SK-N-SH treated with all-trans-retinoic acid at 6 μM for 48 hours (cell line): ENCODE measurements around the gene DNAJB5.

ENCODE experiments used
- ATAC-seq: fragments of 200-7000 bp; cut with Tn5 transposase; 3 replicates; pipeline ENCODE4 v1.9.1; 2020; ENCODE audit warnings: mild to moderate bottlenecking, moderate library complexity
- ARNTL ChIP-seq: fragments of 450-650 bp; formaldehyde crosslinking; IDR thresholded peaks from 2 replicates; pipeline ENCODE4 v1.5.0; 2020; ENCODE audit warnings: low read depth, mild to moderate bottlenecking, moderate library complexity, borderline replicate concordance
- ESRRG ChIP-seq: fragments of 250-450 bp; sonication (Bioruptor Pico); IDR thresholded peaks from 2 replicates; pipeline ENCODE4 v1.6.1; 2021; ENCODE audit warnings: mild to moderate bottlenecking
- GLIS3 ChIP-seq: fragments of 250-450 bp; sonication (Bioruptor Pico); IDR thresholded peaks from 2 replicates; pipeline ENCODE4 v1.5.0; 2020; ENCODE audit warnings: mild to moderate bottlenecking, moderate library complexity
- PATZ1 ChIP-seq: fragments of 250-450 bp; sonication (Bioruptor Pico); IDR thresholded peaks from 2 replicates; pipeline ENCODE4 v1.8.0; 2020; ENCODE audit warnings: mild to moderate bottlenecking, moderate library complexity, borderline replicate concordance
- PPARA ChIP-seq: fragments of 250-450 bp; sonication (Bioruptor Pico); IDR thresholded peaks from 2 replicates; pipeline ENCODE4 v1.5.0; 2020; ENCODE audit warnings: mild to moderate bottlenecking, borderline replicate concordance
- SNAI2 ChIP-seq: fragments of 250-450 bp; sonication (Bioruptor Pico); IDR thresholded peaks from 2 replicates; pipeline ENCODE4 v1.5.0; 2020; ENCODE audit warnings: mild to moderate bottlenecking, moderate library complexity
- TCF4 ChIP-seq: fragments of 250-450 bp; sonication (Bioruptor Pico); IDR thresholded peaks from 2 replicates; pipeline ENCODE4 v1.8.0; 2021; ENCODE audit warnings: mild to moderate bottlenecking, moderate library complexity, borderline replicate concordance
- TOX ChIP-seq: fragments of 250-450 bp; sonication (Bioruptor Pico); IDR thresholded peaks from 2 replicates; pipeline ENCODE4 v1.8.0; 2021; ENCODE audit warnings: mild to moderate bottlenecking, moderate library complexity, borderline replicate concordance
- TSHZ2 ChIP-seq: fragments of 250-450 bp; sonication (Bioruptor Pico); IDR thresholded peaks from 2 replicates; pipeline ENCODE4 v1.5.0; 2020; ENCODE audit warnings: mild to moderate bottlenecking, moderate library complexity
- ZFP3 ChIP-seq: fragments of 250-450 bp; sonication (Bioruptor Pico); IDR thresholded peaks from 2 replicates; pipeline ENCODE4 v1.5.0; 2020; ENCODE audit warnings: mild to moderate bottlenecking, moderate library complexity
- ZFP30 ChIP-seq: fragments of 450-650 bp; formaldehyde crosslinking; IDR thresholded peaks from 2 replicates; pipeline ENCODE4 v1.5.0; 2022; ENCODE audit warnings: mild to moderate bottlenecking, moderate library complexity
- ZNF565 ChIP-seq: fragments of 450-650 bp; formaldehyde crosslinking; conservative IDR thresholded peaks from 2 replicates; pipeline ENCODE4 v1.5.0; 2020; ENCODE audit warnings: low read depth, mild to moderate bottlenecking, moderate library complexity
- ZNF8 ChIP-seq: fragments of 450-650 bp; formaldehyde crosslinking; IDR thresholded peaks from 2 replicates; pipeline ENCODE4 v1.5.0; 2020; ENCODE audit warnings: mild to moderate bottlenecking, moderate library complexity
- TF ChIP-seq, protein P1 (sequence below): fragments of 250-450 bp; sonication (Bioruptor Pico); IDR thresholded peaks from 2 replicates; pipeline ENCODE4 v1.5.1; 2020; ENCODE audit warnings: low read depth, mild to moderate bottlenecking, moderate library complexity
- TF ChIP-seq, protein P2 (sequence below): fragments of 250-450 bp; sonication (Bioruptor Pico); IDR thresholded peaks from 2 replicates; pipeline ENCODE4 v1.8.0; 2021; ENCODE audit warnings: low read depth, mild to moderate bottlenecking, moderate library complexity, borderline replicate concordance

DNAJB5 gene

GRCh38 chr9:35029241-35029640 is 39.7 kb downstream of the DNAJB5 start (continued):
- no peak for TF ChIP-seq TSHZ2 (CRISPR knock-in tag)
- TF ChIP-seq TOX (CRISPR knock-in tag) = no peak

DNA sequence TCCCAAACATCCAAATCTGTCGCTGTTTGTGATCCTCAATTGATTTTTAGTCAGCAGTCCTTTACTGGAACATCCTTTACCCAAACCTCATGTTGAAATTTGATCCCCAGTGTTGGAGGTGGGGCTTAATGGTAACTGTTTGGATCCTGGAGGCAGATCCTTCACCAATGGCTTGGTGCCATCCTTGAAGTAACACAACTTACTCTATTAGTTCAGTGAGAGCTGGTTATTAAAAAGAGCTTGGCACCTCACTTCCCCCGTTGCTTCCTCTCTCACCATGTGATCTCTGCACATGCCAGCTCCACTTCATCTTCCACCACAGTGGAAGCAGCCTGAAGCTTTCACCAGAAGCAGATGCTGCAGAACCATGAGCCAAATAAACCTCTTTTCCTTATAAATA is 40.3 kb downstream of the DNAJB5 start:
- ATAC-seq = no peak
- TF ChIP-seq TSHZ2 (CRISPR knock-in tag) (no peak), PATZ1 (CRISPR knock-in tag) (no peak), ESRRG (CRISPR knock-in tag) (no peak), TOX (CRISPR knock-in tag) (no peak), GLIS3 (CRISPR knock-in tag) (no peak), ARNTL (no peak), ZNF8 (CRISPR knock-in tag) (no peak), ZNF565 (no peak), ZFP30 (CRISPR knock-in tag) (no peak), SNAI2 (CRISPR knock-in tag) (no peak), TCF4 (no peak), ZFP3 (CRISPR knock-in tag) (no peak), PPARA (CRISPR knock-in tag) (no peak)
- TF ChIP-seq, protein P1, sequence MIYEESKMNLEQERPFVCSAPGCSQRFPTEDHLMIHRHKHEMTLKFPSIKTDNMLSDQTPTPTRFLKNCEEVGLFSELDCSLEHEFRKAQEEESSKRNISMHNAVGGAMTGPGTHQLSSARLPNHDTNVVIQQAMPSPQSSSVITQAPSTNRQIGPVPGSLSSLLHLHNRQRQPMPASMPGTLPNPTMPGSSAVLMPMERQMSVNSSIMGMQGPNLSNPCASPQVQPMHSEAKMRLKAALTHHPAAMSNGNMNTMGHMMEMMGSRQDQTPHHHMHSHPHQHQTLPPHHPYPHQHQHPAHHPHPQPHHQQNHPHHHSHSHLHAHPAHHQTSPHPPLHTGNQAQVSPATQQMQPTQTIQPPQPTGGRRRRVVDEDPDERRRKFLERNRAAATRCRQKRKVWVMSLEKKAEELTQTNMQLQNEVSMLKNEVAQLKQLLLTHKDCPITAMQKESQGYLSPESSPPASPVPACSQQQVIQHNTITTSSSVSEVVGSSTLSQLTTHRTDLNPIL (CRISPR knock-in tag) = no peak

- ATAC-seq = no peak
- TF ChIP-seq, protein P2, sequence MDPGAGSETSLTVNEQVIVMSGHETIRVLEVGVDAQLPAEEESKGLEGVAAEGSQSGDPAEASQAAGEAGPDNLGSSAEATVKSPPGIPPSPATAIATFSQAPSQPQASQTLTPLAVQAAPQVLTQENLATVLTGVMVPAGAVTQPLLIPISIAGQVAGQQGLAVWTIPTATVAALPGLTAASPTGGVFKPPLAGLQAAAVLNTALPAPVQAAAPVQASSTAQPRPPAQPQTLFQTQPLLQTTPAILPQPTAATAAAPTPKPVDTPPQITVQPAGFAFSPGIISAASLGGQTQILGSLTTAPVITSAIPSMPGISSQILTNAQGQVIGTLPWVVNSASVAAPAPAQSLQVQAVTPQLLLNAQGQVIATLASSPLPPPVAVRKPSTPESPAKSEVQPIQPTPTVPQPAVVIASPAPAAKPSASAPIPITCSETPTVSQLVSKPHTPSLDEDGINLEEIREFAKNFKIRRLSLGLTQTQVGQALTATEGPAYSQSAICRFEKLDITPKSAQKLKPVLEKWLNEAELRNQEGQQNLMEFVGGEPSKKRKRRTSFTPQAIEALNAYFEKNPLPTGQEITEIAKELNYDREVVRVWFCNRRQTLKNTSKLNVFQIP = no peak
- no peak for TF ChIP-seq TSHZ2 (CRISPR knock-in tag)
- TF ChIP-seq SNAI2 (CRISPR knock-in tag) = no peak
- no peak for TF ChIP-seq PATZ1 (CRISPR knock-in tag)
- no peak for TF ChIP-seq ESRRG (CRISPR knock-in tag)
Observed at GRCh38 chr9:35033101-35033500, 43.6 kb downstream of the DNAJB5 start.
